Loucy (cell line): Measurements from ENCODE around the gene HOXA3.
A peak's percentile ranks its signal among the peaks of the same experiment; 100 is the strongest.

Experiments
- H2AFZ ChIP-seq: fragments of 200-600 bp; sonication (generic); 2 replicates; pipeline ENCODE4 v1.6.0; 2016; ENCODE audit warnings: antibody characterized with exemption, mild to moderate bottlenecking, low read length, moderate library complexity
- H3F3A ChIP-seq: fragments of 200-600 bp; 2 replicates; pipeline ENCODE4 v1.6.0; 2016; ENCODE audit warnings: antibody characterized with exemption, low read depth, mild to moderate bottlenecking
- H3K27me3 ChIP-seq: fragments of 200-600 bp; sonication (generic); 2 replicates; pipeline ENCODE4 v1.6.1; 2014; ENCODE audit warnings: low read length, mild to moderate bottlenecking; ENCODE audit not compliant: insufficient read depth, poor library complexity, severe bottlenecking
- H3K36me3 ChIP-seq: fragments of 200-600 bp; sonication (generic); 2 replicates; pipeline ENCODE4 v1.6.1; 2016; ENCODE audit warnings: low read length; ENCODE audit not compliant: insufficient read depth
- H3K4me1 ChIP-seq: fragments of 200-600 bp; sonication (generic); 2 replicates; pipeline ENCODE4 v1.5.1; 2014; ENCODE audit warnings: low read length, mild to moderate bottlenecking; ENCODE audit not compliant: insufficient read depth, poor library complexity, severe bottlenecking
- H3K4me2 ChIP-seq: fragments of 200-600 bp; sonication (generic); 2 replicates; pipeline ENCODE4 v1.6.0; 2014; ENCODE audit warnings: antibody characterized with exemption, low read length, low read depth, mild to moderate bottlenecking; ENCODE audit not compliant: poor library complexity, severe bottlenecking
- H3K4me3 ChIP-seq: fragments of 200-600 bp; sonication (generic); 2 replicates; pipeline ENCODE4 v1.5.1; 2014; ENCODE audit warnings: low read length, mild to moderate bottlenecking, mixed read lengths; ENCODE audit not compliant: poor library complexity, severe bottlenecking
- H3K79me2 ChIP-seq: fragments of 200-600 bp; sonication (generic); 2 replicates; pipeline ENCODE4 v1.6.1; 2014; ENCODE audit warnings: low read length; ENCODE audit not compliant: insufficient read depth
- H3K9ac ChIP-seq: fragments of 200-600 bp; sonication (generic); 2 replicates; pipeline ENCODE4 v1.6.0; 2014; ENCODE audit warnings: mild to moderate bottlenecking, low read depth, low read length, moderate library complexity; ENCODE audit not compliant: poor library complexity, severe bottlenecking
- H3K9me2 ChIP-seq: fragments of 200-600 bp; sonication (generic); replicated peaks from 2 replicates; pipeline ENCODE4 v1.6.1; 2016; ENCODE audit warnings: low read depth, low read length, mixed read lengths
- H3K9me3 ChIP-seq: fragments of 200-600 bp; sonication (generic); 2 replicates; pipeline ENCODE4 v1.6.1; 2014; ENCODE audit warnings: mild to moderate bottlenecking, antibody characterized with exemption, low read length, low read depth; ENCODE audit not compliant: insufficient read depth
- H4K20me1 ChIP-seq: fragments of 200-600 bp; sonication (generic); 2 replicates; pipeline ENCODE4 v1.6.0; 2014; ENCODE audit warnings: antibody characterized with exemption, low read length, mild to moderate bottlenecking; ENCODE audit not compliant: insufficient read depth, poor library complexity, severe bottlenecking
- EZH2phosphoT487 ChIP-seq: fragments of 200-600 bp; IDR thresholded peaks from 2 replicates; pipeline ENCODE4 v1.6.1; 2018; ENCODE audit warnings: antibody characterized with exemption, mild to moderate bottlenecking, moderate library complexity, borderline replicate concordance
- TF ChIP-seq, protein P1 (sequence below): fragments of 200-600 bp; sonication (generic); conservative IDR thresholded peaks from 2 replicates; pipeline ENCODE4 v1.5.1; 2014; ENCODE audit warnings: mild to moderate bottlenecking, antibody characterized with exemption, low read length

Gene HOXA3

DNA sequence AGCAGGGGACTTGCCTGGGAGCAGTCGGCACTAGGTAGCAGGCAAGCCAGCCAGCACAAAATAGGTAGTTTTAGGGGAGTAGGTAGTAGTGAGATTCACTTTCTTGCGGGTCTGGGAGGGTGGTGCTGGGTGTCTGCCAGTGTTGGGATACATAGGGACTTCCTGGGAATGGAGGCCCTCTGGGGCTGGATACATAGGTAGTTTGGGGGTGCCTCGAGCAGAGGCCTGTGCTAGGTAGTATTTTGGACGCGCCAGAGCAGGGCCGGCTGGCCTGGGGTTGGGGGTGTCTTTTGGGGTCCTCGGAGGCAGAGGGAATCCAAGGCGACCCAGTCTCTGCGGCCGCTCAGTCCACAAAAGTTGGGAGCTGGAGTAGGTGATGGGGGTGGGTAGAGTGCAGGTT is 2.0 kb upstream of the HOXA3 start:
- TF ChIP-seq, protein P1, sequence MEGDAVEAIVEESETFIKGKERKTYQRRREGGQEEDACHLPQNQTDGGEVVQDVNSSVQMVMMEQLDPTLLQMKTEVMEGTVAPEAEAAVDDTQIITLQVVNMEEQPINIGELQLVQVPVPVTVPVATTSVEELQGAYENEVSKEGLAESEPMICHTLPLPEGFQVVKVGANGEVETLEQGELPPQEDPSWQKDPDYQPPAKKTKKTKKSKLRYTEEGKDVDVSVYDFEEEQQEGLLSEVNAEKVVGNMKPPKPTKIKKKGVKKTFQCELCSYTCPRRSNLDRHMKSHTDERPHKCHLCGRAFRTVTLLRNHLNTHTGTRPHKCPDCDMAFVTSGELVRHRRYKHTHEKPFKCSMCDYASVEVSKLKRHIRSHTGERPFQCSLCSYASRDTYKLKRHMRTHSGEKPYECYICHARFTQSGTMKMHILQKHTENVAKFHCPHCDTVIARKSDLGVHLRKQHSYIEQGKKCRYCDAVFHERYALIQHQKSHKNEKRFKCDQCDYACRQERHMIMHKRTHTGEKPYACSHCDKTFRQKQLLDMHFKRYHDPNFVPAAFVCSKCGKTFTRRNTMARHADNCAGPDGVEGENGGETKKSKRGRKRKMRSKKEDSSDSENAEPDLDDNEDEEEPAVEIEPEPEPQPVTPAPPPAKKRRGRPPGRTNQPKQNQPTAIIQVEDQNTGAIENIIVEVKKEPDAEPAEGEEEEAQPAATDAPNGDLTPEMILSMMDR = no peak
- no peak for TF ChIP-seq EZH2phosphoT487

GRCh38 chr7:27153526-27153925 is 1.1 kb upstream of the HOXA3 start:
- H3K27me3 ChIP-seq = peaks cover 33% of the 10 kb centered on the region

More for the DNA sequence above, 2.0 kb upstream of the HOXA3 start:
- peak overlapping the region; percentile 99 for H3K9ac ChIP-seq
- H3K4me3 ChIP-seq = peak overlapping the region; percentile 94
- peak overlapping the region; percentile 91 for H3K4me2 ChIP-seq
- H3K36me3 ChIP-seq = peaks cover 13% of the 10 kb centered on the region; the same call in 1 of the 2 replicates
- H3K79me2 ChIP-seq = peaks cover 100% of the 10 kb centered on the region
- H4K20me1 ChIP-seq = peaks cover 28% of the 10 kb centered on the region
- H3K4me1 ChIP-seq = peaks cover 29% of the 10 kb centered on the region
- H2AFZ ChIP-seq = no peak overlapping the region
- H3K9me3 ChIP-seq = no peaks in the 10 kb centered on the region
- no peaks in the 10 kb centered on the region for H3F3A ChIP-seq
- no peaks in the 10 kb centered on the region for H3K9me2 ChIP-seq
- H3K27me3 ChIP-seq = peaks cover 25% of the 10 kb centered on the region

GRCh38 chr7:27152816-27153442 is 546 bp upstream of the HOXA3 start:
- peaks cover 24% of the 10 kb centered on the region; the same call in 1 of the 2 replicates for H3K36me3 ChIP-seq
- H3K4me1 ChIP-seq = peaks cover 21% of the 10 kb centered on the region
- peak overlapping the region; percentile 99 for H3K9ac ChIP-seq
- peak overlapping the region; percentile 94 for H3K4me3 ChIP-seq
- peak overlapping the region; percentile 91 for H3K4me2 ChIP-seq
- H4K20me1 ChIP-seq = peaks cover 42% of the 10 kb centered on the region
- peaks cover 100% of the 10 kb centered on the region for H3K79me2 ChIP-seq
- no peaks in the 10 kb centered on the region for H3K9me2 ChIP-seq
- no peak for TF ChIP-seq EZH2phosphoT487
- TF ChIP-seq, protein P1 = no peak
- no peaks in the 10 kb centered on the region for H3K9me3 ChIP-seq
- H3K27me3 ChIP-seq = peaks cover 35% of the 10 kb centered on the region
- no peaks in the 10 kb centered on the region for H3F3A ChIP-seq
- no peak overlapping the region for H2AFZ ChIP-seq

More at GRCh38 chr7:27153526-27153925, 1.1 kb upstream of the HOXA3 start:
- Histone ChIP-seq H3K9me3 (no peaks in the 10 kb centered on the region), H3K79me2 (peaks cover 100% of the 10 kb centered on the region), H2AFZ (no peak overlapping the region), H3K9ac (peak overlapping the region; percentile 99), H3K9me2 (no peaks in the 10 kb centered on the region), H4K20me1 (peaks cover 36% of the 10 kb centered on the region), H3K4me1 (peaks cover 21% of the 10 kb centered on the region), H3K4me2 (peak overlapping the region; percentile 91), H3K36me3 (peaks cover 21% of the 10 kb centered on the region; the same call in 1 of the 2 replicates), H3F3A (no peaks in the 10 kb centered on the region), H3K4me3 (peak overlapping the region; percentile 94)
- TF ChIP-seq, protein P1 = no peak
- no peak for TF ChIP-seq EZH2phosphoT487
